Rectal smooth muscle tissue (tissue), 1 donor: Measurements from ENCODE around the gene GTF3A.

Source experiments
- H3K27ac ChIP-seq: one replicate; pipeline ENCODE4 v1.7.0; 2013; ENCODE audit warnings: low read depth, low read length, inconsistent platforms
- H3K27me3 ChIP-seq: one replicate; pipeline ENCODE4 v1.7.0; 2013; ENCODE audit warnings: low read length; ENCODE audit not compliant: control insufficient read depth, insufficient read depth
- H3K36me3 ChIP-seq: one replicate; pipeline ENCODE4 v1.7.0; 2013; ENCODE audit warnings: low read length; ENCODE audit not compliant: control insufficient read depth, insufficient read depth
- H3K4me1 ChIP-seq: one replicate; pipeline ENCODE4 v1.7.0; 2013; ENCODE audit warnings: low read length; ENCODE audit not compliant: control insufficient read depth, insufficient read depth
- H3K4me3 ChIP-seq: one replicate; pipeline ENCODE4 v1.7.0; 2013; ENCODE audit warnings: low read length
- H3K9ac ChIP-seq: one replicate; pipeline ENCODE4 v1.7.0; 2013; ENCODE audit warnings: low read length

The GTF3A gene

GRCh38 chr13:27424246-27425157 is at the start of gene GTF3A:
GTF3A (plus strand) TSS chr13:27424619.
- H3K9ac ChIP-seq: peak within 1 kb of the TSS; percentile 79

GRCh38 chr13:27374650-27375049 is 49.8 kb upstream of the GTF3A start:
- no peak overlapping the region for H3K9ac ChIP-seq
- H3K27ac ChIP-seq: no peak overlapping the region
- no peak overlapping the region for H3K4me3 ChIP-seq
- H3K4me1 ChIP-seq: no peaks in the 10 kb centered on the region
- no peaks in the 10 kb centered on the region for H3K27me3 ChIP-seq
- no peaks in the 10 kb centered on the region for H3K36me3 ChIP-seq

More at GRCh38 chr13:27424246-27425157, at the start of gene GTF3A:
- H3K36me3 ChIP-seq: peaks cover 6% of the 10 kb centered on the region
- peak within 1 kb of the TSS; percentile 90 for H3K4me3 ChIP-seq
- no peaks in the 10 kb centered on the region for H3K27me3 ChIP-seq
- peak within 1 kb of the TSS; percentile 84 for H3K27ac ChIP-seq
- peaks cover 18% of the 10 kb centered on the region for H3K4me1 ChIP-seq

- Histone ChIP-seq H3K27me3 (no peaks in the 10 kb centered on the region), H3K9ac (no peak overlapping the region), H3K27ac (no peak overlapping the region), H3K4me3 (no peak overlapping the region), H3K4me1 (no peaks in the 10 kb centered on the region), H3K36me3 (no peaks in the 10 kb centered on the region)
Observed at GRCh38 chr13:27375686-27376326, 48.6 kb upstream of the GTF3A start.

GRCh38 chr13:27379126-27379525 is 45.3 kb upstream of the GTF3A start:
- no peak overlapping the region for H3K27ac ChIP-seq
- no peak overlapping the region for H3K9ac ChIP-seq
- no peaks in the 10 kb centered on the region for H3K36me3 ChIP-seq

GRCh38 chr13:27379694-27380641 is 44.5 kb upstream of the GTF3A start:
- Histone ChIP-seq H3K27me3 (no peaks in the 10 kb centered on the region), H3K4me1 (no peaks in the 10 kb centered on the region), H3K36me3 (no peaks in the 10 kb centered on the region), H3K27ac (no peak overlapping the region), H3K9ac (no peak overlapping the region), H3K4me3 (no peak overlapping the region)

More at GRCh38 chr13:27379126-27379525, 45.3 kb upstream of the GTF3A start:
- H3K27me3 ChIP-seq: no peaks in the 10 kb centered on the region
- no peak overlapping the region for H3K4me3 ChIP-seq
- H3K4me1 ChIP-seq: no peaks in the 10 kb centered on the region

- Histone ChIP-seq H3K4me1 (no peaks in the 10 kb centered on the region), H3K36me3 (no peaks in the 10 kb centered on the region), H3K27ac (no peak overlapping the region), H3K9ac (no peak overlapping the region), H3K4me3 (no peak overlapping the region), H3K27me3 (no peaks in the 10 kb centered on the region)
Observed at GRCh38 chr13:27381601-27382000, 42.8 kb upstream of the GTF3A start.

- H3K9ac ChIP-seq: no peak overlapping the region
- no peak overlapping the region for H3K27ac ChIP-seq
- no peak overlapping the region for H3K4me3 ChIP-seq
- H3K4me1 ChIP-seq: no peaks in the 10 kb centered on the region
- no peaks in the 10 kb centered on the region for H3K27me3 ChIP-seq
- no peaks in the 10 kb centered on the region for H3K36me3 ChIP-seq
Observed at GRCh38 chr13:27383104-27383921, 41.1 kb upstream of the GTF3A start.

- Histone ChIP-seq H3K27ac (no peak overlapping the region), H3K9ac (no peak overlapping the region), H3K27me3 (no peaks in the 10 kb centered on the region), H3K36me3 (no peaks in the 10 kb centered on the region), H3K4me1 (no peaks in the 10 kb centered on the region), H3K4me3 (no peak overlapping the region)
Observed at GRCh38 chr13:27384285-27384684, 40.1 kb upstream of the GTF3A start.

GRCh38 chr13:27388241-27388640 is 36.2 kb upstream of the GTF3A start:
- Histone ChIP-seq H3K4me3 (no peak overlapping the region), H3K9ac (no peak overlapping the region), H3K4me1 (no peaks in the 10 kb centered on the region), H3K27me3 (no peaks in the 10 kb centered on the region), H3K36me3 (no peaks in the 10 kb centered on the region), H3K27ac (no peak overlapping the region)

- no peak overlapping the region for H3K27ac ChIP-seq
- H3K9ac ChIP-seq: no peak overlapping the region
- no peak overlapping the region for H3K4me3 ChIP-seq
- H3K36me3 ChIP-seq: no peaks in the 10 kb centered on the region
- H3K27me3 ChIP-seq: no peaks in the 10 kb centered on the region
- H3K4me1 ChIP-seq: no peaks in the 10 kb centered on the region
Observed at GRCh38 chr13:27389891-27390290, 34.5 kb upstream of the GTF3A start.

GRCh38 chr13:27391471-27391870 is 32.9 kb upstream of the GTF3A start:
- H3K27ac ChIP-seq: no peak overlapping the region
- H3K36me3 ChIP-seq: no peaks in the 10 kb centered on the region
- H3K27me3 ChIP-seq: no peaks in the 10 kb centered on the region
- no peak overlapping the region for H3K9ac ChIP-seq
- no peak overlapping the region for H3K4me3 ChIP-seq
- no peaks in the 10 kb centered on the region for H3K4me1 ChIP-seq
